Breast epithelium (tissue), 4 donors: ENCODE results near the gene GRWD1. TPM values are rescaled to one million over a fixed set of nuclear protein-coding genes. Genes with fewer than 3 reads are reported as not detected.

ENCODE experiments used
- DNase-seq, 2 donors: peaks; one replicate each; pipeline ENCODE4 v3.0.0-alpha.2; 2019; ENCODE audit warnings: low spot score in 2 of 2
- H3K27ac ChIP-seq, 2 donors: fragments of 200-600 bp; sonication (generic) in 1 of 2; one replicate each; pipeline ENCODE4 v1.5.1; 2016 to 2019; ENCODE audit warnings: mild to moderate bottlenecking in 1 of 2
- H3K27me3 ChIP-seq, 2 donors: fragments of 200-600 bp; sonication (generic) in 1 of 2; one replicate each; pipeline versions ENCODE4 v1.5.1 to v1.6.0; 2017 to 2019; ENCODE audit warnings: control low read depth in 1 of 2, mild to moderate bottlenecking in 1 of 2
- H3K36me3 ChIP-seq: fragments of 200-600 bp; one replicate; pipeline ENCODE4 v1.5.1; 2019
- H3K4me1 ChIP-seq, 2 donors: fragments of 200-600 bp; sonication (generic); one replicate each; pipeline ENCODE4 v1.5.1; 2016 to 2019; ENCODE audit warnings: control low read depth in 1 of 2
- H3K4me3 ChIP-seq, 3 donors: fragments of 200-600 bp; sonication (generic); 1 replicate in 2 of 3; 2 replicates in 1 of 3; pipeline ENCODE4 v1.5.1; 2016 to 2019; ENCODE audit warnings: mild to moderate bottlenecking in 3 of 3, moderate library complexity in 2 of 3
- H3K9me3 ChIP-seq, 2 donors: fragments of 200-600 bp; sonication (generic) in 1 of 2; one replicate each; pipeline ENCODE4 v1.5.1; 2016 to 2019; ENCODE audit warnings: control low read depth in 1 of 2
- POLR2A ChIP-seq: fragments of 450-650 bp; IDR thresholded peaks from one replicate; pipeline ENCODE4 v1.6.1; 2016; ENCODE audit warnings: antibody characterized with exemption, mild to moderate bottlenecking, moderate library complexity
- POLR2AphosphoS5 ChIP-seq, 3 donors: sonication (generic); formaldehyde crosslinking; IDR thresholded peaks; one replicate each; pipeline ENCODE4 v1.6.1; 2017; ENCODE audit warnings: antibody characterized with exemption in 3 of 3
- intact Hi-C: fragments of 100-400 bp; cut with DNase I; formaldehyde crosslinking; loops from one replicate; pipeline ENCODE4 v1.15.1; 2023; ENCODE audit warnings: low total_unique reads
- total RNA-seq, 3 donors: library from RNA; depleted of rRNA; stranded (reverse); fragments of >200 nt; gene quantifications; one replicate each; pipeline ENCODE4 v1.1.0, GENCODE V29; 2016
- TF ChIP-seq, protein P1 (sequence below), 3 donors: fragments of 450-650 bp; IDR thresholded peaks; one replicate each; pipeline ENCODE4 v1.5.1; 2016 to 2017; ENCODE audit warnings: antibody characterized with exemption in 3 of 3, mild to moderate bottlenecking in 3 of 3, moderate library complexity in 3 of 3

GRWD1 gene
- total RNA-seq, 3 donors from 2014 or later = 25.0 to 35.4 (median 30.1) TPM

GRCh38 chr19:48417421-48417820 is 28.4 kb upstream of the GRWD1 start:
- DNase-seq = no peak
- Histone ChIP-seq H3K4me3 (no peak overlapping the region), H3K27ac (no peak overlapping the region), H3K36me3 (no peaks in the 10 kb centered on the region), H3K4me1 (no peaks in the 10 kb centered on the region), H3K9me3 (no peaks in the 10 kb centered on the region), H3K27me3 (peaks cover 0 to 4% of the 10 kb centered on the region in 2 donors)
- no peak for TF ChIP-seq POLR2AphosphoS5 (IDR thresholded peaks at IDR 0.05)
- TF ChIP-seq POLR2A = no peak
- TF ChIP-seq, protein P1, sequence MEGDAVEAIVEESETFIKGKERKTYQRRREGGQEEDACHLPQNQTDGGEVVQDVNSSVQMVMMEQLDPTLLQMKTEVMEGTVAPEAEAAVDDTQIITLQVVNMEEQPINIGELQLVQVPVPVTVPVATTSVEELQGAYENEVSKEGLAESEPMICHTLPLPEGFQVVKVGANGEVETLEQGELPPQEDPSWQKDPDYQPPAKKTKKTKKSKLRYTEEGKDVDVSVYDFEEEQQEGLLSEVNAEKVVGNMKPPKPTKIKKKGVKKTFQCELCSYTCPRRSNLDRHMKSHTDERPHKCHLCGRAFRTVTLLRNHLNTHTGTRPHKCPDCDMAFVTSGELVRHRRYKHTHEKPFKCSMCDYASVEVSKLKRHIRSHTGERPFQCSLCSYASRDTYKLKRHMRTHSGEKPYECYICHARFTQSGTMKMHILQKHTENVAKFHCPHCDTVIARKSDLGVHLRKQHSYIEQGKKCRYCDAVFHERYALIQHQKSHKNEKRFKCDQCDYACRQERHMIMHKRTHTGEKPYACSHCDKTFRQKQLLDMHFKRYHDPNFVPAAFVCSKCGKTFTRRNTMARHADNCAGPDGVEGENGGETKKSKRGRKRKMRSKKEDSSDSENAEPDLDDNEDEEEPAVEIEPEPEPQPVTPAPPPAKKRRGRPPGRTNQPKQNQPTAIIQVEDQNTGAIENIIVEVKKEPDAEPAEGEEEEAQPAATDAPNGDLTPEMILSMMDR (IDR thresholded peaks at IDR 0.05) = no peak
- intact Hi-C loops = no loop called here

DNA sequence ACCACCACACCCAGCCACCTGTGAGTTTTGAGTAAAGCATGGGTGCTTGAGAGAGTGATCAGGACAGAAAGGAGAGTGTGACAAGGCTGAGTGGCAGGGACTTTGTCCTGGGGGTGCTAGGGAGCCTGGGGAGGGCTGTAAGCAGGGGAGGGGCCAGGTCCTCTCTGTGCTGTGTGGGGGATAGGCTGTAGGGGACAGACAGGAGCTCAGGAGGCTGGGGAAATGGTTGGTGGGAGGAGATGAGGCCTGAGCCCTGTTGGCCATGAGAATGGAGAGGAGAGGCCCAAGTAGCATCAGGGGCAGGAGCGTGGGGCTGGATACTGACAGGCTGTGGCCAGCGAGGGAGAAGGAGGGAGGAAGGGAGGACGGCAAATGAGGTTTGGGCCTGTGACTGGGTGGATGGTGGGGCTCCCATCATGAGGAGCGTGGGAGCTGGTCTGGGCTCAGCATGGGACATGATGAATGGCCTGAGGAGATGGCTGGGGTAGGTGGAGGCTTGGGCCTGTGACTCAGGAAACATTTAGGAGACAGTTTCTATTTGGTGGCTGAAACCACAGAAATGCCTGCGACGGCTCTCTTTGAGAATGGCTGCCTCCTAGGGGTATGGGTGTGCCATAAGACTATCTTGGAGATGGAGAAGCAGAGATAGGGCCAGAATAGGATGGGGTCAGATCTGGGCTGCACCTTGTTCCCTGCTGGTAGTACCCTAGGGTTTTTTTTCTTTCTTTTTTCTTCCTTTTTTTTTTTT is 27.3 kb upstream of the GRWD1 start:
- no peak overlapping the region for H3K4me3 ChIP-seq
- no peaks in the 10 kb centered on the region for H3K4me1 ChIP-seq
- H3K27me3 ChIP-seq = peaks cover 0 to 4% of the 10 kb centered on the region in 2 donors

DNA sequence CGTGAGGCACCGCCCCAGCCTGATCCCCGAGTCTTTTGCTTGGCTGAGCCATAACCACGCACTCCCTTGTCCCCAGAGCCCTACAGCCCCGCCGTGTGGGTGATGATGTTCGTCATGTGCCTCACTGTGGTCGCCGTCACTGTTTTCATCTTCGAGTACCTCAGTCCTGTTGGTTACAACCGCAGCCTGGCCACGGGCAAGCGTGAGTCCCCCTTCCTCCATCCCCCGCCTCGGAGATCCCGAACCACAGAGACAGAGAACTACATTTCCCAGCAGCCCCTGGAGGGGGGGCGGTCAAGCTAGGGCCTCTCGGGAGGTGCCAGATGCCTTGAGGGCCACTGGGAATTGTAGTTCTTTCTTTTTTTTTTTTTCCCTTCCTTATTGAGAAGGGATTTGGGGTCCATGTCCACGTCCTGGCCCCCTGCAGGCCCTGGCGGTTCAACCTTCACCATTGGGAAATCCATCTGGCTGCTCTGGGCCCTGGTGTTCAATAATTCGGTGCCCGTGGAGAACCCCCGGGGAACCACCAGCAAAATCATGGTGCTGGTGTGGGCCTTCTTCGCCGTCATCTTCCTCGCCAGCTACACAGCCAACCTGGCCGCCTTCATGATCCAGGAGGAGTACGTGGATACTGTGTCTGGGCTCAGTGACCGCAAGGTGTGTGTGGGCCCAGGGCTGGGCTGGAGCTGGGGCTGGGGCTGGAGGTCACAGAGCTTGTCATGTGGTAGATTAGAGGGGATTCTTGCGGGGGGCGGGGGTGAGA is 26.4 kb upstream of the GRWD1 start:
- no peak for DNase-seq
- Histone ChIP-seq H3K36me3 (no peaks in the 10 kb centered on the region), H3K27me3 (peaks cover 0 to 4% of the 10 kb centered on the region in 2 donors), H3K4me1 (no peaks in the 10 kb centered on the region), H3K9me3 (no peaks in the 10 kb centered on the region), H3K4me3 (no peak overlapping the region), H3K27ac (no peak overlapping the region)
- intact Hi-C loops = no loop called here
- TF ChIP-seq POLR2AphosphoS5 (IDR thresholded peaks at IDR 0.05) = no peak
- TF ChIP-seq POLR2A = no peak
- TF ChIP-seq, protein P1 (IDR thresholded peaks at IDR 0.05) = no peak

More for the DNA sequence above, 27.3 kb upstream of the GRWD1 start:
- H3K27ac ChIP-seq = no peak overlapping the region
- DNase-seq = no peak
- TF ChIP-seq POLR2AphosphoS5 (IDR thresholded peaks at IDR 0.05) = no peak
- TF ChIP-seq POLR2A = no peak
- TF ChIP-seq, protein P1 (IDR thresholded peaks at IDR 0.05) = no peak
- H3K9me3 ChIP-seq = no peaks in the 10 kb centered on the region
- intact Hi-C loops = no loop called here
- H3K36me3 ChIP-seq = no peaks in the 10 kb centered on the region

DNA sequence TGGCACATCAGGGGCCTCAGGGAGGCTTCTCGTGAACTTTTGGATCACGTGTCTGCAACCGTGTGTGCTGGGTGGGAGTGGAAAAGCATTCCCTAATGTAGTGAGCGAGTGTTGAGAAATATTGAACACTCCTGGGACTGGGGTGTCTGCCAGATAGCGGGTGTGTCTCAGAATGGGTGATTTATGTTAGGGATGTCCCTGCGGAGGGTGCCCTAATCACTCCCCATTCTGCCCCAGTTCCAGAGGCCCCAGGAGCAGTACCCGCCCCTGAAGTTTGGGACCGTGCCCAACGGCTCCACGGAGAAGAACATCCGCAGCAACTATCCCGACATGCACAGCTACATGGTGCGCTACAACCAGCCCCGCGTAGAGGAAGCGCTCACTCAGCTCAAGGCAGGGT is 24.2 kb upstream of the GRWD1 start:
- Histone ChIP-seq H3K27ac (no peak overlapping the region), H3K27me3 (no peaks in the 10 kb centered on the region), H3K9me3 (no peaks in the 10 kb centered on the region), H3K36me3 (no peaks in the 10 kb centered on the region), H3K4me3 (no peak overlapping the region), H3K4me1 (no peaks in the 10 kb centered on the region)
- TF ChIP-seq POLR2A (no peak), POLR2AphosphoS5 (IDR thresholded peaks at IDR 0.05) (no peak)
- TF ChIP-seq, protein P1 (IDR thresholded peaks at IDR 0.05) = no peak
- no peak for DNase-seq
- intact Hi-C loops = no loop called here

DNA sequence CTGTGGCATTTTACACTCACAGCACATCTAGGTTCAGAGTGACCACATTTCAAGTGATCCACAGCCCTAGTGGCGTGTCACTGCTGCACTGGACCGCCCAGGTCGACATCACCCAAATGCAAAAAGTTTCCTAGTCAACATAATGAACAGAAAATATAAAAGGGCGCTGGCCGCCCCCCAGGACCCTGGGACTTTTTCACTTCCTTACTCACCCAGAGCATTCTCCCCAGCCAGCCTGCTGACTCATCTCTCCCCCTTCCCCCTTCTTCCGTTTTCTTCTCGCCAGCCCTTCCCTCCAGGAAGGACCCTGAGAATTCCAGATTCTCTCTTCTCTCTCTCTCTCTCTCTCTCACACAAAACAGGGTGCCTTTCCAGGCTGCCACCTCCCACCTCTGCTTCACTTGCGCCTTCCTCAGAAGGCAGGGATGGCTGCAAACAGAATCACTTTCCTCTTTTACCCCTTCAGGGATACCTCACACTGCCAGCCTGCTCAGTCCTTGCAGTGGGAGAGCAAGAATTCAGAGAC is 21.0 kb upstream of the GRWD1 start:
- DNase-seq = no peak
- Histone ChIP-seq H3K36me3 (no peaks in the 10 kb centered on the region), H3K27me3 (no peaks in the 10 kb centered on the region), H3K4me3 (peak overlapping the region in 1 of 3 donors; percentile 5), H3K9me3 (no peaks in the 10 kb centered on the region), H3K27ac (no peak overlapping the region), H3K4me1 (no peaks in the 10 kb centered on the region)
- TF ChIP-seq, protein P1 (IDR thresholded peaks at IDR 0.05) = no peak
- TF ChIP-seq POLR2A (no peak), POLR2AphosphoS5 (IDR thresholded peaks at IDR 0.05) (no peak)
- intact Hi-C loops = no loop called here
